ENCODE data around the gene ATP13A3. TPM values are rescaled to one million over a fixed set of nuclear protein-coding genes. Genes with fewer than 3 reads are reported as not detected.

ATP13A3 gene
- total RNA-seq, 4 donors from 2014 or later: 84.6 to 106 (median 101) TPM

DNA sequence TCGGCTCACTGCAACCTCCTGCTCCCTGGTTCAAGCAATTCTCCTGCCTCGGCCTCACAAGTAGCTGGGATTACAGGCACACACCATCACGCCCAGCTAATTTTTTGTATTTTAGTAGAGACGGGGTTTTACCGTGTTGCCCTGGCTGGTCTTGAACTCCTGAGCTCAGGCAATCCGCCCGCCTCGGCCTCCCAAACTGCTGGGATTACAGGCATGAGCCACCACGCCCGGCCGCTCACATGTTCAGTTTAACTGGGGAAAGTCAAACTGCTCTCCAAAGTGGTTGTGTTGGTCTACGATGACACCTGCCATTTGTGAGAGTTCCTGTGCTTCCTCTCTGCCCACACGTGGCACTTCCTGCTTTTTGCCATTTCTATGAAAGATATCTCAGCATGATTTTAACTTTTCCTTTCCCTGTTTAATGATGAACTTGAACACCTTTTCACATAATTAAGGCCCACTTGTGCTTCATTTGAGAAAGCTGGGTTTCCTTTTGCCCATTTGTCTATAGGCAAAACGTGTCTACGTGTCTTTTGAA lies 86.9 kb downstream of the ATP13A3 start:
- peaks cover 0 to 6% (median 0%) of the 10 kb centered on the region in 3 donors for H3K36me3 ChIP-seq
- peaks cover 0 to 18% of the 10 kb centered on the region in 2 donors for H3K27me3 ChIP-seq
- H3K9me3 ChIP-seq: no peaks in the 10 kb centered on the region
- H3K4me1 ChIP-seq: peaks cover 0 to 35% (median 21%) of the 10 kb centered on the region in 4 donors
- no peak overlapping the region for H3K4me3 ChIP-seq
- TF ChIP-seq, protein P1, sequence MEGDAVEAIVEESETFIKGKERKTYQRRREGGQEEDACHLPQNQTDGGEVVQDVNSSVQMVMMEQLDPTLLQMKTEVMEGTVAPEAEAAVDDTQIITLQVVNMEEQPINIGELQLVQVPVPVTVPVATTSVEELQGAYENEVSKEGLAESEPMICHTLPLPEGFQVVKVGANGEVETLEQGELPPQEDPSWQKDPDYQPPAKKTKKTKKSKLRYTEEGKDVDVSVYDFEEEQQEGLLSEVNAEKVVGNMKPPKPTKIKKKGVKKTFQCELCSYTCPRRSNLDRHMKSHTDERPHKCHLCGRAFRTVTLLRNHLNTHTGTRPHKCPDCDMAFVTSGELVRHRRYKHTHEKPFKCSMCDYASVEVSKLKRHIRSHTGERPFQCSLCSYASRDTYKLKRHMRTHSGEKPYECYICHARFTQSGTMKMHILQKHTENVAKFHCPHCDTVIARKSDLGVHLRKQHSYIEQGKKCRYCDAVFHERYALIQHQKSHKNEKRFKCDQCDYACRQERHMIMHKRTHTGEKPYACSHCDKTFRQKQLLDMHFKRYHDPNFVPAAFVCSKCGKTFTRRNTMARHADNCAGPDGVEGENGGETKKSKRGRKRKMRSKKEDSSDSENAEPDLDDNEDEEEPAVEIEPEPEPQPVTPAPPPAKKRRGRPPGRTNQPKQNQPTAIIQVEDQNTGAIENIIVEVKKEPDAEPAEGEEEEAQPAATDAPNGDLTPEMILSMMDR (IDR thresholded peaks at IDR 0.05): no peak
- TF ChIP-seq POLR2A (IDR thresholded peaks at IDR 0.05): no peak
- TF ChIP-seq EP300 (IDR thresholded peaks at IDR 0.05): no peak
- no peak overlapping the region for H3K27ac ChIP-seq
- DNase-seq (ENCODE audit: low spot score in 2 of 2): no peak
- 91 to 95% methylated on average over 15 of the region's 15 CpGs for WGBS, 2 donors

DNA sequence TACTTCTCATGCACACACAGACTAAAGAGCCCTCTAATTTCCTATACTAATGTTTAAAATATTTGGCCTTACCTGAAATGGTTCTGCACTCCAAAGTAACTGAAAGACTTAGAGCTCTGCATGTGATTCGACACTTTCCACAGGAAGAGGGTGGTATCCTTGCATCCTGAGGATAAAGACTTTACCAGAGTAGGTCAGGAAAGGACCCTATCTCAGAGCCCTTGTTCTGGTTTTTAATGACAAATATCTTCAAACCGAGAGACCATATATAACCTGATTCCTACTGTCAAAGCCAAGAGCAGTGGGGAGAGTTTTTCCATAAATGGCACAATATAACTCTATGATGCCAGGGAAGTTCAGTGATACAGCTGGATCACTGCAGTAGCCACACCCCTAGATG lies 87.6 kb downstream of the ATP13A3 start, which contains the start of gene GP5:
GP5 (minus strand) TSS at position 101 of the 400 bp plus-strand sequence. CDS start 984 bp downstream, outside the sequence.
- Histone ChIP-seq H3K4me1 (peaks cover 0 to 35% (median 21%) of the 10 kb centered on the region in 4 donors), H3K36me3 (peaks cover 0 to 6% (median 0%) of the 10 kb centered on the region in 3 donors), H3K4me3 (peak within 1 kb of the TSS in 2 of 4 donors; percentile 16 to 40), H3K27ac (no peak within 1 kb of the TSS), H3K27me3 (peaks cover 0 to 18% of the 10 kb centered on the region in 2 donors), H3K9me3 (no peaks in the 10 kb centered on the region)
- WGBS, 2 donors: 77 to 82% methylated on average over 2 of the region's 2 CpGs
- no peak for DNase-seq (ENCODE audit: low spot score in 2 of 2)
- TF ChIP-seq EP300 (IDR thresholded peaks at IDR 0.05) (no peak), POLR2A (IDR thresholded peaks at IDR 0.05) (no peak)
- TF ChIP-seq, protein P1 (IDR thresholded peaks at IDR 0.05): no peak

DNA sequence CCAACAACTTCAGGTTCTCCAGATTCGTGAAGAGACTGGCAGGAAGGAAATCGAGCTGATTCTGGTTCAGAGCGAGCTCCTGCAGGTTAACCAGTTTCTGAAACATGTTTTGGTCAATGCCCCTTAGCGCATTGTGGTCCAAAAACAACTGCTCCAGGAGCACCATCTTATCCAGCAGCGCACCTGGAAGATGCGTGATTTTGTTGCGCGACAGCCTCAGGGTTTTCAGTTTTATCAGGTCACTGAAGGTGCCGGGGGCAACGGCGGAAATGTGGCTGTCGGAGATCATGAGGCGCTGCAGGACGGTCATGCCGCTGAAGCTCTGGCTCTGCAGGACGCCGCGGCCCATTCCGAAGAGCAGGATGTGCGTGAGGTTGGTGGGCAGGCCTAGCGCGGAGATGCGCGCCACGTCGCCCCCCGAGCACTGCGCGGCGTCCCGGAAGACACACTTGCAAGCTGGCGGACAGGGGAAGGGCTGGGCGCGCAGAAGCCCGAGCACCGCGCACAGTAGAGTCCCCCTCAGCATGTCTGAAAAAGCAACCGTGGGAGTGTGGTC lies 89.0 kb downstream of the ATP13A3 start:
- 11 to 14% methylated on average over 36 to 37 of the region's 38 CpGs for WGBS, 2 donors
- H3K27me3 ChIP-seq: peaks cover 0 to 18% of the 10 kb centered on the region in 2 donors
- no peak for DNase-seq (ENCODE audit: low spot score in 2 of 2)
- peaks cover 0 to 35% (median 21%) of the 10 kb centered on the region in 4 donors for H3K4me1 ChIP-seq
- H3K9me3 ChIP-seq: no peaks in the 10 kb centered on the region
- TF ChIP-seq POLR2A (IDR thresholded peaks at IDR 0.05) (no peak), EP300 (IDR thresholded peaks at IDR 0.05) (no peak)
- TF ChIP-seq, protein P1 (IDR thresholded peaks at IDR 0.05): no peak
- peak overlapping the region in 2 of 4 donors; percentile 16 to 40 for H3K4me3 ChIP-seq
- peaks cover 0 to 6% (median 0%) of the 10 kb centered on the region in 3 donors for H3K36me3 ChIP-seq
- no peak overlapping the region for H3K27ac ChIP-seq

DNA sequence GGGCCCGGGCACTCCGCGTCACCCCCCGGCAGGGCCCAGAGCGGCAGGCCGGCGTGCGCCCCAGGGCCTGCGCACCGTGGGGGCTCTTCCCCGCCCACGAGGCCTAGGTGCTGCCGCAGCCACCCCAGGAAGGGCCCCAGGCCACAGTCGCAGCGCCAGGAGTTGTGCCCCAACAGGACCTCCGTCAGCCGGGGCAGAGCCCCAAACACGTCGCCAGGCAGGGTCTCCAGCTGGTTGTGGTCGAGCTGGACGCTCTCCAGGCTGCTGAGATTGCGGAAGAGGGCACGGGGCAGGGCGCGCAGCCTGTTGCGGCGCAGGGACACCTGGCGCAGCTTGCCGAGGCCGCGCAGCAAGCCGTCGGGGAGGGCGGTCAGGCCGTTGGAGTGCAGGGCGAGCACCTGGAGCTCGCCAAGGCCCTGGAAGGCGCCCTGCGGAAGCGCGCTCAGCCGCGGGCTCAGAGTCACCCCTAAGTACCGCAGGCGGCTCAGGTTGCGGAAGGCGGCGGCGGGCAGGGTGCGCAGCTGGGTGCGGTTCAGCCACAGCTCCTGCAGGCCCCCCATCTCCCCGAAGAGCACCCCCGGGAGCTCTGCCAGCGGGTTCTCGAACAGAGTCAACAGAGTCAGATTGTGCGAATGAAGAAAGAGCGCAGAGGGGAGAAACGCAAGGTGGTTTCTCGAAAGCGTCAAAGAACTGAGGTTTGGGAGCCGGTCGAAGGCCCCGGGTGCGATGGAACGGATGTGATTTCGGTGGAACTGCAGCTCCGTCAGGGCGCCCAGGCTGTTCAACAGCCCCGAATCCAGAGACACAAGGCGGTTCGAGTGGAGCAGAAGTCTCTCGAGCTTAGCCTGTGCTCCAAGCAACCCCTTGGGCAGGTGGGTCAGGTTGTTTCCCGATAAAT lies 89.7 kb downstream of the ATP13A3 start:
- Histone ChIP-seq H3K4me1 (peaks cover 0 to 35% (median 21%) of the 10 kb centered on the region in 4 donors), H3K27ac (peak overlapping the region in 2 of 4 donors; percentile 23 to 34), H3K9me3 (no peaks in the 10 kb centered on the region), H3K27me3 (peaks cover 0 to 18% of the 10 kb centered on the region in 2 donors), H3K36me3 (peaks cover 0 to 5% (median 0%) of the 10 kb centered on the region in 3 donors), H3K4me3 (peak overlapping the region in 2 of 4 donors; percentile 33 to 40)
- WGBS, 2 donors: 21 to 25% methylated on average over 41 to 71 of the region's 73 CpGs
- TF ChIP-seq EP300 (IDR thresholded peaks at IDR 0.05) (no peak), POLR2A (IDR thresholded peaks at IDR 0.05) (no peak)
- TF ChIP-seq, protein P1 (IDR thresholded peaks at IDR 0.05): no peak
- DNase-seq (ENCODE audit: low spot score in 2 of 2): no peak
